Stimulated activated CD4-positive, alpha-beta T cell treated with anti-CD3 and anti-CD28 coated beads, Interleukin-4, amount 100 ng/mL, for 48 hours (primary cell): ENCODE measurements around the gene KIRREL3.

Experiments used
- DNase-seq, 2 donors: peaks; one replicate each; pipeline ENCODE4 v3.0.0-alpha.2; 2020; ENCODE audit warnings: low read depth in 2 of 2

The KIRREL3 gene

GRCh38 chr11:126710804-126711399 lies 289.7 kb downstream of the KIRREL3 start:
- no peak for DNase-seq

GRCh38 chr11:126707498-126707897 lies 293.1 kb downstream of the KIRREL3 start:
- DNase-seq: no peak

- no peak for DNase-seq
Observed at GRCh38 chr11:126704096-126704495, 296.5 kb downstream of the KIRREL3 start.

DNA sequence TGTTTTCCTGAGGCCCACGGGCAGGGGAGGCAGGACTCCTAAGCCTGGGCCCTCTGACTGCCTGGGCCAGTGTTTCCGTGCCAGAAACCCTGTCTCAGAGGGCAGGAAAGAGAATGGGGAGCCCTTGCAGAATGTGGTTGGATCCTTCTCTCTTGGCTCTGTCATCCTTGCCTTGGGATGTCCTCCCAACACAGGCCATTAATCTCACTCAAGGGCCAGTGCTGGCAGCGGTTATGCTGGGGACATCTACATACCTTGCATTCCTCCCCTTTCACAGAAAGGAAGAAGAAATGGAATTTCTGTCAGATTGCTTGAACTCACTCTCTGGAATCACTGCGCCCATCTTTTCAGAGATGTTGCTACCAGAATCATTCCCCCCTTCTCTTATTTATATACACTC lies 296.9 kb downstream of the KIRREL3 start:
- no peak for DNase-seq

DNA sequence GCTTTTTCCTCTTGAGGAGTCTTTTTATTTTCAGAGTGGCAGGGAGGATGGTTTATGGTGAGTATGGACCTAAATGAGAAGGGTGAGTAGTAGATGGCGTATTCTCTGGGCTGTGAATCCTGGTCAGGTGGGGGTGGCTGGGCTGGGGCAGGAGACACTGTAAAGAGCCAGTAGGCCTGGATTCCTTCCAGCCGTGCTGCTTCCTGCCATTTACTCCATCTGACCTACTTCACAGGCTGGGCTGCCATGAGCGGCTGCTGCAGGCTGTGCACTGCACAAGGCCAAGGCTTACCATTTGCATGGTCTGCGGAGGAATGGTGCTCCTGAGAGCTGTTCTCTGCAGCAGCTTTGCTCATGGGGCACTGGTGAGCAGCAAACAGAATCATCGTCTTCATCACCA lies 297.6 kb downstream of the KIRREL3 start:
- DNase-seq: no peak

DNA sequence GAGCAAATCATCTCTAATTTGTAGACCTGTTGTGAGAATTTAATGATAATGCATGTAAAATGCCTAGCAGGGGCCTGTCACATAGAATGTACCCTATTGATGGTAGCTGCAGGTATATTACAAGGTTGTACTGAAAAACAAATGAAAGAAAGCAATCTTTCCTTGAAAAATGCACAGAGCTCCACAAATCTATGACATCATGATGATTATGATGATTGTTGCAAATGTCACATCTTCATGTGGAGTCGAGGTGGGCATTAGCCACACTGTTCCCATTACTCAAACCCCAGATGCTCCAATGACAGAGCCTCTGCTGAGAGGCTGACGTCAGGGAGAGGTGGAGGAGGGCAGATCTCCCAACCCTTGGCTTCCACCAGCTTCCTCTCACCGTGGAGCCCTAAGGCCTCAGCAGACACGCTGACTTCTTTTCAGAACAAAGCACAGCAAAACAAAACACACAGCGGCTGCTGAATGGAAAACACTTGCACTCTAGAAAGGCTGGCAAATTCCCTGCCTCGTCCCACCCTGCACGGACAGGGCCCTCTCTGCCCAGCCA lies 298.3 kb downstream of the KIRREL3 start:
- no peak for DNase-seq

- no peak for DNase-seq
Observed at GRCh38 chr11:126701520-126701897, 299.1 kb downstream of the KIRREL3 start.

DNA sequence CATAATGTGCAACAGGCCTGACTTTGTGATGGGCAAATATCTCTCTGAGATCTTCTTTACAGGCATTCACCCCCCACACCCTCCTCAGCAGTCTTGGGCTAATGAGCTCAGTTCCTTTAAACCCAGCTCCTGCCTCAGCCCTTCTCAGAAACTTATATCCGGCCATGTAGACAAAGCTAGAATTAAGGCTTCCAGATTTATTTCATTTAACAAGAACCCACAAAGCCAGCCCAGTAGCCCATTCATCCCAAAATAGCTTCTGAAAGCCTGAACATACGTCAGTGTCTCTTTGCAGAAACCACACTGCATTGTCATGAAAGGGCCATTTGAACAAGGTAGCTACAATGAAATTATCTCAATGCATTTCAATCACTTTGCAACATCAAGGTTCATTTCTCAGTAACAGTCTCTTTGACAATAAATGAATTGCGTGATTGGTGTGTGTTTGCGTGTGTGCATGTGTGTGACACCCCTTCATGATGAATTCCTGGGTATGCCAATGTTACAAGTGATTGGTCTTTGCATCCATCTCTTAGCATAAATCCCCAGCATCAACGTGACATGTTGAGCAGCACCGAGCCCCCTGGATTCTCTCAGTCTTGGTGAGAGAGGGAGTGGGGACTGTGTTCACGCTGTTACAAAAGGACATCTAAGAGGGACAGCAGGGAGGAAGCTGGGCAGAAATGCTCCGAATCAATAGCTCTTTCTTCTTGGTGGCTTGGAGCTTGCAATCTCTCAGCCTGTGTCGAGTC lies 299.6 kb downstream of the KIRREL3 start:
- DNase-seq: no peak

- no peak for DNase-seq
Observed at GRCh38 chr11:126698576-126698975, 302.0 kb downstream of the KIRREL3 start.

GRCh38 chr11:126697936-126698335 lies 302.6 kb downstream of the KIRREL3 start:
- no peak for DNase-seq

DNA sequence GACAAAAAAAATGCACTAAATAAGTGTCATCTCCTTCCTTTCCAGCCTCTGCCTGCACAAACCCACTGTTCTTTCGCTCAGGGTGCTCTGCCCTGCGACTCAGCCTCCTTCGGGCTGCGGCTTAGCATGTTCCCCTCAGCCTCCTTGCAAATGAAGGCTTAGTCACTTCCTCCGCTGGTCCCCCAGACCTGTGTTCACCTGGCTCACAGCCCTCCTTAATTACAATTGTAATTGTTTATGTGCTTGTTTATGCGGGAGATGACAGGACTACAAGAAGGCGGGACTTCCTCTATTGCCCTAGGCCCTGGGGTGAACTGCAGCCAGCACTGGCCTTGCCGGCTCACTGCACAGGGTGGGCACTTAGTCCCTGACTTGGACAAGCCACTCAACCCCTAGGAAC lies 303.6 kb downstream of the KIRREL3 start:
- DNase-seq: no peak

DNA sequence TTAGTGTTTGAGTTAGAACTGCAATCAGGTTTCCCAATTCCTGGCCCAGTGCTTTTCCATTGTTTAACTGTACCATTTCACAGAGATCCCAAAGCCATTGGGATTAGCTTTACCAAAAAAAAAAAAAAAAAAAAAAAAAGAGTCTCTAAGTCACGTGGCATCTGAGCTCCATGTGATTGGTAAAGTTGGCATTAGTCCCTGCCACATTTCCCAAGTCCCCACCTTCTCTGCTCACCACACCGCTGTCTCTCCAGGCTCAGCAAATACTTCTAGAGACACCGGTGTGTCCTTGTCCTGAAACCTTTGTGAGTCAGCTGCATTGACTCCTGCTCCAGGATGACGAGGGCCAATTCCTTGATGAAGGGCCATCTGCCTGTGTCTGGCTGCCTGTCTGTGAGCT lies 305.3 kb downstream of the KIRREL3 start:
- no peak for DNase-seq

GRCh38 chr11:126694065-126694625 lies 306.4 kb downstream of the KIRREL3 start:
- DNase-seq: no peak

- no peak for DNase-seq
Observed at GRCh38 chr11:126687477-126687876, 313.1 kb downstream of the KIRREL3 start.

GRCh38 chr11:126686938-126687337 lies 313.6 kb downstream of the KIRREL3 start:
- no peak for DNase-seq

DNA sequence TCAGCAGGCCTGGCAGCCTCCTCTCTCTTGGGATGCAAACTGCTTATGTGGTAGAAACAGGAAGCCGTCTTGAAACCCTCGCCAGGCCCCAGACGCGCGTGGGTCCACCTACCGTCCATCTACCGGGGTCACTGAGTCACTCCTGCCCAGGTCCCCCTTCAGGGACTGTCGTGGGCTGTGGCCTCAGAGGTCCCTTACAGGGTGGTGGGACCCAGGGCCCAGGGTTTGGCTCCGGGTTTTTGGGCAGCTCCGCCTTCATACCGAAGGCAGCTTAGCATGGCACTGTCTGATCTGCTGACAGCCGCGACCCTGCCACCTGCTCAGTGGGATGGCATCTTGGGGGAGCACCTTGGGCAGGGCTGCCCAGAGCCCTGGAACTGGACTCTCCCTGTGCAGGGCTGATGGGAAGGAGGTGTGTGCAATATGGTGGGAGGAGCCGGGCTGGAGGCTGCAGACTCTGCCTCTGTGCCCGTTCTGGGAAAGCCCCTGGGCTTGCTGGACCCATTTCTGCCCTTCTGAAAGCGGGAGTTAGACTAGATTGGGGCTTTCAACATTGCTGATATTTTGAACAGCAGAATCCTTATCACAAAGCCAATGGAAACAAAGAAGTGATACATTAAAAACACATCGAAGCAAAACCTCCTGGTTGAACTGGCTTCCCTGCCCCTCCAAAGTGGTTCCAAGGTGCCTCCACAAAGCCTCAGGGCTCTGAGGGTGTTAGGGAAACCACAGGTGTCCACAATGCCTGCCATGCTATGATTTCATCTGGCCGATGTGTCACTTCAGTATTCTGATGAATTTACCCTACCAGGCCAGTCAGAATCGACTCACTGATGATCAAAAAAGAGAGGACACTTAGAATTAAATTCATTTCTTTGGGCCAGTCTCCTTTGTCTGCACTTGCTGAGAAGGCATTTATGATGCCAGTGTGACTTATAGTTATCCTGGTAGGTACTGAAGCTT lies 316.5 kb downstream of the KIRREL3 start:
- DNase-seq: no peak

- DNase-seq: no peak
Observed at GRCh38 chr11:126682590-126682989, 318.0 kb downstream of the KIRREL3 start.

DNA sequence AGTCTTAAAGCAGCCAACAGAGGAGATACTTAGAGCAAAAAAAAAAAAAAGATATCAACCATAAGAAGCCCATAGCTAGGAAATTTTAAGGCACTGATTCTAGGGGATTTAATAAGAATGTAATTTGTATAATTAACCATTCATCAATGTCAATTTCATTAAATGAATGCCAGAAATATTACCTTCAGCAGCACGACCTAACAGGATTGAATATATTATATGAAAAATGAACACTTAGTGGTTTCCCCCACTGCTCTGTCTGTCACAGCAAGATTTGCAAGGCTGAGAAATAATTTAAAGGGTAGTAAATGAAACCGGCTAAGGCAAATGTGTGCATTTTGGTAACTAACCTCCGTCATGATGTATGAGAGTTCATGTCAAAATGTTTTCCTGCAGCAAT lies 319.9 kb downstream of the KIRREL3 start:
- DNase-seq: no peak

- DNase-seq: no peak
Observed at GRCh38 chr11:126680131-126680530, 320.4 kb downstream of the KIRREL3 start.

DNA sequence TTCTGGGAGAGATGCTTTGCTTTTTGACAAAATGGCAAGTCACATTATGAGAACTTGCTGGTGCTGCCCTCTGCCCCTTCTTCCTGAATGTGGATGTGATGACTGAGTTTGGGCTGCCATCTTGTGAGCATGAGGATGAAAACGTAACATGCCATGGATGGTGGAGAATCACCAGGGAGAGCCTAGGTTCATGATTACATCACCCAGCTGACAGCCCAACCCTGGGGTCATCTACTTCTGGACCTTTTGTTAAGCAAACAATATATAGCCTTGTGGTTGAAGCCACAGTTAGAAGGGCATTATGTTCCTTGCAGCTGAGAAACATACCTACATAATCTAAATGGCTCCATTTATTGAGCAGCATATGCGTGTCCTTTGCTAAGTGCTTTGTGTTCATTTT lies 321.5 kb downstream of the KIRREL3 start:
- DNase-seq: no peak

DNA sequence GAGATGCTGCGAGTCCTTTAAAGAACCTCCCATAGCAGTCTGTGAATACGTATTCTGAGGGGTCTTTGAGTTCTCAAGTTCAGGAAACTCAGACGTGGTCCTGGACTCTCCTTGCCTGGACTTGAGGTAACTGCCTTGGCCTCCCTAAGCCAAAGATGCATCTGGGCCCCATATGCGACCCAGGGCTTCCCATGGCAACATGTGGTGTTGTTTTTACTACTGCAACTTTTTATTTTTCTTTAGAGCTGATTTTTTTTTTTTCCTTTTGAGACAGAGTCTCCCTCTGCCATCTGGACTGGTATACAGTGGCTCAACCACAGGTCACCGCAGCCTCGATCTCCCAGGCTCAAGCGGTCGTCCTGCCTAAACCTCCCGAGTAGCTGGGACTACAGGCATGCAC lies 324.0 kb downstream of the KIRREL3 start:
- no peak for DNase-seq

DNA sequence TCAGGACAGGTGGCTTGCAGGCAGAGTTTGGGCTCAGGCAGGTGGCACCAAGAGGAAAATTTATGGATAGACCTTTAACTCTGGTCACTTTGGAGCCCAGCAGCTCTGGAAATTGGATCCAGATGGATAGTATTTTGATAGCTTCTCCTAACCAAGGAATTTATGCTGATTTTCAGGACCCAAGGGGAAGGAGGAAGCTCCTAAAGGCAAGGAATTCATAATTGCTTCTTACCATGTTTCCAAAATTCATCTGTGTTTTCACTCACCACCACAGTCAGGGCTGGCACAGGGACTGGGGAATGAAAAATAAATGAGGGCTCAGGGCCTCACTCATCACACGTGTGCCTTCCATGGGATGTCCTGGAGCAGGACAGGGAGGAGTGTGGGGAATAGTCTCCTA lies 327.3 kb downstream of the KIRREL3 start:
- no peak for DNase-seq
